T47D (cell line): ENCODE results near the gene PTCD1.

ENCODE experiments used
- DNase-seq, 2 experiments: peaks; one replicate each; pipeline versions ENCODE4 v3.0.0 to v3.0.0-alpha.2; 2011 to 2012; ENCODE audit warnings: low read depth in 1 of 2, low spot score in 1 of 2
- JUND ChIP-seq: IDR thresholded peaks from 2 replicates; pipeline ENCODE4 v1.6.1; 2012; ENCODE audit warnings: low read depth
- in situ Hi-C: cut with HindIII; loops from 2 replicates; pipeline ENCODE4 v1.10.0; 2016; ENCODE audit warnings: low sequenced_read_pairs, low pct_unique_long_range_greater_than_20kb

PTCD1 gene

GRCh38 chr7:99374111-99375064, 64.2 kb downstream of the PTCD1 start, which contains the start of gene ARPC1B:
Gene ARPC1B, plus strand, starts transcription at chr7:99374730. Its CDS starts 10,985 bp downstream, at chr7:99385715.
- TF ChIP-seq JUND, result no peak
- in situ Hi-C loops, result no loop called here
- DNase-seq, result peak; percentile 78 to 83

- DNase-seq, result no peak
- TF ChIP-seq JUND, result no peak
- in situ Hi-C loops, result no loop called here
Observed at GRCh38 chr7:99373091-99374066, 65.2 kb downstream of the PTCD1 start.

GRCh38 chr7:99372275-99373090, 66.1 kb downstream of the PTCD1 start:
- no peak for TF ChIP-seq JUND
- in situ Hi-C loops, result no loop called here
- peak in 1 of 2 experiments; percentile 56 for DNase-seq

GRCh38 chr7:99371376-99371920, 67.2 kb downstream of the PTCD1 start:
- in situ Hi-C loops, result no loop called here
- TF ChIP-seq JUND, result no peak
- no peak for DNase-seq

- no peak for DNase-seq
- in situ Hi-C loops, result no loop called here
- TF ChIP-seq JUND, result no peak
Observed at GRCh38 chr7:99369767-99370391, 68.7 kb downstream of the PTCD1 start.

- TF ChIP-seq JUND, result no peak
- in situ Hi-C loops, result no loop called here
- no peak for DNase-seq
Observed at GRCh38 chr7:99368750-99369389, 69.7 kb downstream of the PTCD1 start.
